Measurements from ENCODE around the gene SORL1-AS1.

The SORL1-AS1 gene

DNA sequence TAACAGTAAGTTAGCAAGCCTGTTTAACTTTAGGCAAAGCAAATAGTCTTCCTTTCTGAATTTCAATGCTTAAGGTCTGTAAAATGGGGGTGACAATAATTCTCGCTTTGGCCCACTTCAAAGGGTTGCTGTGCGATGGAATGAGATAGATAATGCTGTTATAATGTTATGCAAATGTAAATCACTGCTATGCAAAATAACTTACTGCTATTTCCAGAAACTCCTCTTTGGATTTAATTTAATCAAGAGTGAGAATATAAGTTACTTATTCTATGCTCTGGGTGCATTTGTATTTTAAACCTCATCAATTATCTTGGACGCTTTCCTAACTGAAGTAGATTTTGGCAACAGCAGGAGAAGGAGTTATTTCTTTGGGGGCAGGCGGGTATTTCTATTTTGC lies 4.8 kb downstream of the SORL1-AS1 start:
- no peak overlapping the region for H3K4me3 ChIP-seq (ENCODE audit: low read depth, low read length)
- no peak for DNase-seq (ENCODE audit: low read depth)

DNA sequence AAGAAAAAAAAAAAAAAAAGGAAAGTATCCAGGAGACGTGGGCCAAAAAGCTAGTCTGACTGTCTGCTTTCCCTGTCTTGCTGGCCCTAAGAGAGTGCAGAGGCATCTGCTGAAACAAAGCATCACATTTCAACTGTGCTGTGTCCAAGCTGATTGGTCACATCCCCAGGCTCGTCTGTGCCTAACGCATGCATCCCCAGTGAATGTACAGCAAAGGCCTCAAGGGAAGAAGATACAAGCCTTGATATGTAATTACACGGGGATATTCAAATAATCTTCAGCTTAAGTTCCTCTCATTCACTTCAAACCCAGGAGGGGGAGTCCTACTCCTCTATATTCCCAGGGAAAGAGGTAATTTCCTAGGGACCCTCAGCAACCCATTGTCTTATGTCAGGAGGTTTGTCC lies 6.0 kb downstream of the SORL1-AS1 start:
- TF ChIP-seq, protein P1, sequence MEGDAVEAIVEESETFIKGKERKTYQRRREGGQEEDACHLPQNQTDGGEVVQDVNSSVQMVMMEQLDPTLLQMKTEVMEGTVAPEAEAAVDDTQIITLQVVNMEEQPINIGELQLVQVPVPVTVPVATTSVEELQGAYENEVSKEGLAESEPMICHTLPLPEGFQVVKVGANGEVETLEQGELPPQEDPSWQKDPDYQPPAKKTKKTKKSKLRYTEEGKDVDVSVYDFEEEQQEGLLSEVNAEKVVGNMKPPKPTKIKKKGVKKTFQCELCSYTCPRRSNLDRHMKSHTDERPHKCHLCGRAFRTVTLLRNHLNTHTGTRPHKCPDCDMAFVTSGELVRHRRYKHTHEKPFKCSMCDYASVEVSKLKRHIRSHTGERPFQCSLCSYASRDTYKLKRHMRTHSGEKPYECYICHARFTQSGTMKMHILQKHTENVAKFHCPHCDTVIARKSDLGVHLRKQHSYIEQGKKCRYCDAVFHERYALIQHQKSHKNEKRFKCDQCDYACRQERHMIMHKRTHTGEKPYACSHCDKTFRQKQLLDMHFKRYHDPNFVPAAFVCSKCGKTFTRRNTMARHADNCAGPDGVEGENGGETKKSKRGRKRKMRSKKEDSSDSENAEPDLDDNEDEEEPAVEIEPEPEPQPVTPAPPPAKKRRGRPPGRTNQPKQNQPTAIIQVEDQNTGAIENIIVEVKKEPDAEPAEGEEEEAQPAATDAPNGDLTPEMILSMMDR (IDR thresholded peaks at IDR 0.05; ENCODE audit: insufficient read depth, low read depth, low read length) = peak; percentile 36
- DNase-seq (ENCODE audit: low read depth) = peak; percentile 24
- no peak overlapping the region for H3K4me3 ChIP-seq (ENCODE audit: low read depth, low read length)

More for the DNA sequence above, 4.8 kb downstream of the SORL1-AS1 start:
- TF ChIP-seq, protein P1 (IDR thresholded peaks at IDR 0.05; ENCODE audit: insufficient read depth, low read depth, low read length) = no peak

DNA sequence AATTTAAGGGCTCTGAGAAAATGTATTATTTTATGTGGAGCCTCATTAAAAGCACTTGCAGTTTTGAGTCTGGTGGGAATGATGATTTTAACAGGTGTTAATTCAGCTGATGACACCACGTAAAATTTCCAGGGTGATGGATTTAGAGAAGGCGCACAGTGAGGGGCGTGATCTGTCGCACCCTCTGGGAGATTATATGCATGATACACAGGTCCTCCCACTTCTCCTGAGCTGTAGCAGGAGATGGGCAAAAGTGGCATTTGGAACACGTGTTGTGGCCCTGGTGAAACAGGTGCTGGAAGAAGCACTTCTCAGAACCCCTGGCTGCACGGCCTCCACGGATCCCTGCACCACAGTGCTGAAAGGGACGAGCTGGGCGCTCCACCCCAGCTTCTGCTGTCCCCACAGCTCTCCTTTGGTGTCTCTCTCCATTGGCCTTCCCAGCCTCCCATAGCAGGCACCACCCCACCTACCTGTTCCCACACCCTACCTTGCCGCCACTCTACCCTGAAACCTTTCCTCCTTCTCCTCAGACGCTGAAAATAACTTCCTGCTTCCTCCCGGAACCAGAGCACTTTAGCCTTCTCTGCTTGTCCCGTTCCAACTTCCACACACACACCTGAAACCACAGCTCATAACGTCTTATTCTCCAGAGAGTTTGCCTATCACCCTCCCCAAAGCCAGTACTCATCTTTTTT lies 7.5 kb downstream of the SORL1-AS1 start:
- TF ChIP-seq, protein P1 (IDR thresholded peaks at IDR 0.05; ENCODE audit: insufficient read depth, low read depth, low read length) = no peak
- no peak overlapping the region for H3K4me3 ChIP-seq (ENCODE audit: low read depth, low read length)
- no peak for DNase-seq (ENCODE audit: low read depth)

DNA sequence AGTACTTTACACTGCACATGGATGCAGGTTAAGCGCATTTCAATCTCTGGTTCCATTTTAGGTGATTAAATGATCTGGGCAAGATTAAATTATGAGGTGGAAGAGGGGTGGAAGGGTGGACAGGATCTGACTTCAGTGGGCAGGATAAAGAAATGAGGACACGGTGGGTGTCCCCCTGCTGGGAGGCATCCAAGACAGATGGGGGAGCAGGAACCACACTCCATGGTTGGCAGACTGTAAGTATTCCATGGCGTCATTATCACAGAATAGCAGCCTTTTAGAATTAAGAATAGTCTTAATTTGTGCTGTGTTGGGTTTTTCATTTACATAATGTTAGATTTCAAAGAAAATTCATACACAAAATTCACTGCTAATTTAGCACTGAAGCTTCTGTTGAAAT lies 8.2 kb downstream of the SORL1-AS1 start:
- no peak overlapping the region for H3K4me3 ChIP-seq (ENCODE audit: low read depth, low read length)
- TF ChIP-seq, protein P1 (IDR thresholded peaks at IDR 0.05; ENCODE audit: insufficient read depth, low read depth, low read length) = no peak
- no peak for DNase-seq (ENCODE audit: low read depth)

DNA sequence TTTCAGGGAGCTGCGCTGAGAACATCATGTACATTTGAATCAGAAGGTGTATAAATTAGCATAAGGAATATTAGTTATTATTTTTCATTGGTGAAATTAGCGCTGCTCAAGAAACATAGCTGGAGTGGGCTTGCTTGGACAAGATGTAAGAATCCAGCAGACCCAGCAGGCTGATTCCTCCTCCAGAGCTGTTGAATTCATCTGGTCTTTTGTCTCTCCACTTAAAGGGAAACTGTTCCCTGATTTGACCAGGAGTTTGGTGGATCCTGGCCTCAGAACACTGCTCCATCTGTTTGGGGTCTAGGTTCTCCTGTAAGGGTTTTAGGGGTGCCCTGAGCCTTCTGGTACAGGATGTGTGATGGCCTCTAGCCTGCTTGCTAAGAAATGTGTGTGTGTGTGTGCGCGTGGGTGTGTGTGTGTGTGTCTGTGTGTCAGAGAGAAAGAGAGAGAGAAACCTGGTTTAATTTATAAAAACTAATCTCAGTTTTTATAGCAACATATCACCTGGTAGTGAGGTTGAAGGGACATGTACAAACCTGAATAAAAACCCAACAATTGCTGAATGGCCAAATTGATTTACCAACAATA lies 9.0 kb downstream of the SORL1-AS1 start:
- no peak for DNase-seq (ENCODE audit: low read depth)
- no peak overlapping the region for H3K4me3 ChIP-seq (ENCODE audit: low read depth, low read length)
- TF ChIP-seq, protein P1 (IDR thresholded peaks at IDR 0.05; ENCODE audit: insufficient read depth, low read depth, low read length) = no peak

DNA sequence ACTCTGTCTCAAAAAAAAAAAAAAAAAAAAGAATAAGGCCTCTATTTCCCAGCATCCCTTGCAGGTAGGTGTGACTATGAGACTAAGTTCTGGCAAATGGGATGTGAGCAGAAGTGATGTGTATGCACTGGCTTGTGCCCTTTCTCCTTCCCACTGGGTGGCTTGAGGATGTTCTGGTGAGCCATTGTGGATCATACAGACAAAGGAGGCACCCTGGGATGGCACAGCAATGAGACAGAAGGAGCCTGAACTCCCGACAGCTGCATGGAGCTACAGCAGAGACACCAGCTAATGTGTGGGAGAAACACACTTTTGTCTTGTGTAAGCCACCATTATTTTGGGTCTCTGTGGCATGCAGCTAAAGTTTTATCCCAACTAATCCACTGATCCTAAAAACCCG lies 11.2 kb downstream of the SORL1-AS1 start:
- no peak for DNase-seq (ENCODE audit: low read depth)
- H3K4me3 ChIP-seq (ENCODE audit: low read depth, low read length) = no peak overlapping the region
- TF ChIP-seq, protein P1 (IDR thresholded peaks at IDR 0.05; ENCODE audit: insufficient read depth, low read depth, low read length) = no peak
